Cortex of kidney (tissue), 1 donor: ENCODE data around the gene MYLK.
"Not testable (repeated sequence)": the region's sequence is repeated elsewhere in the genome, so short reads cannot be mapped to it uniquely, and the experiment has no call there.

Experiments used
- DNase-seq: peaks from one replicate; lab custom pipeline; 2025; lab: John Stamatoyannopoulos, UW

MYLK gene

GRCh38 chr3:123626881-123627280 lies 257.3 kb downstream of the MYLK start:
- DNase-seq: no peak

GRCh38 chr3:123624302-123624701 lies 259.8 kb downstream of the MYLK start:
- DNase-seq: no peak

- no peak for DNase-seq
Measured at GRCh38 chr3:123623346-123623880, 260.7 kb downstream of the MYLK start.

- no peak for DNase-seq
Measured at GRCh38 chr3:123622766-123623165, 261.4 kb downstream of the MYLK start.

GRCh38 chr3:123621850-123622189 lies 262.3 kb downstream of the MYLK start:
- no peak for DNase-seq

GRCh38 chr3:123621186-123621849 lies 262.8 kb downstream of the MYLK start:
- DNase-seq: no peak

- DNase-seq: no peak
Measured at GRCh38 chr3:123620343-123620742, 263.8 kb downstream of the MYLK start.

- DNase-seq: no peak
Measured at GRCh38 chr3:123618768-123619484, 265.2 kb downstream of the MYLK start.

- no peak for DNase-seq
Measured at GRCh38 chr3:123618076-123618708, 265.9 kb downstream of the MYLK start.

GRCh38 chr3:123616593-123616992 lies 267.5 kb downstream of the MYLK start:
- no peak for DNase-seq

- DNase-seq: no peak
Measured at GRCh38 chr3:123613543-123613942, 270.6 kb downstream of the MYLK start.

- DNase-seq: not testable (repeated sequence)
Measured at GRCh38 chr3:123611674-123612073, 272.5 kb downstream of the MYLK start.

GRCh38 chr3:123611082-123611481 lies 273.1 kb downstream of the MYLK start:
- no peak for DNase-seq

- DNase-seq: no peak
Measured at GRCh38 chr3:123610331-123610730, 273.8 kb downstream of the MYLK start.

GRCh38 chr3:123609063-123609462 lies 275.1 kb downstream of the MYLK start:
- no peak for DNase-seq

GRCh38 chr3:123608263-123608937 lies 275.7 kb downstream of the MYLK start:
- DNase-seq: no peak

GRCh38 chr3:123606527-123606926 lies 277.6 kb downstream of the MYLK start:
- no peak for DNase-seq

GRCh38 chr3:123605789-123606234 lies 278.3 kb downstream of the MYLK start:
- no peak for DNase-seq

GRCh38 chr3:123603153-123603552 lies 281.0 kb downstream of the MYLK start:
- DNase-seq: not testable (repeated sequence)

GRCh38 chr3:123602325-123602724 lies 281.8 kb downstream of the MYLK start:
- no peak for DNase-seq

GRCh38 chr3:123600863-123601262 lies 283.3 kb downstream of the MYLK start:
- DNase-seq: not testable (repeated sequence)

- DNase-seq: no peak
Measured at GRCh38 chr3:123597561-123597960, 286.6 kb downstream of the MYLK start.
